Endometrium (tissue), 2 donors: ENCODE data around the gene EIPR1.

ENCODE experiments used
- FAIRE-seq: peaks from 2 replicates; lab custom pipeline; 2012; peaks lifted over from hg19 to GRCh38; lab: Jason Lieb, UNC
- donor health status: control.
- donor health status: control.

Gene EIPR1

GRCh38 chr2:3324036-3324386 is 53.6 kb downstream of the EIPR1 start:
- FAIRE-seq = no peak

DNA sequence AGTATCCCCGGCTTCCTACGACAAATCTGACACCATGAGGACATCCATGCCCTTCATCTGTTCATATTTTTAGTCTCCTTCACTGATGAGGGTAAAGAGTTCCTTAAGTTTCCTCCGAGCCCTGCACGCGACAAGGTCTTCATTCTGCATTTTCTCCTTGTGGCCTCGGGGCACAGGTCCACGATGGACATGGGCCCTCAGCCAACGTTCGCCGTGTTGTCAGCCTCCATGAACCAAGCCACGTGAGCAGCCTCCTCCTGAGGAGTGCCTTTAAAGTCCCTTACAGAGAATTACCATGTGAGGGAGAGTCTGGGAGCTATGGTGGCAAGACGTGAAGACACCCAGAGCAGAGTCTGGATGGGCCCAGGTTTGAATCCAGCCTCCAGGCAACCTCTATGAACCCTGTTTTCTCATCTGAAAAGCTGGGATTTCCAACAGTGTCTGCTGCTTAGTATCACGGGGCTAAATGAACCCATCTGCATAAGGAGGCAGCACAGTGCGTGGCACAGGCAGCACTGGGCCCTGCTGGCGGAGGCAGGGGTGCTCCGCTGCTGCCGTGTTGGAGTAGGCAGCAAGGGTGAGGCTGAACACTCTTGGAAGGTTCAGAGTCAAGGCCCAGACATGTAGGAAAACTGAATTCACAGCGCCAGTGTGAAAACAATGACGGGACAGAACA is 54.1 kb downstream of the EIPR1 start:
- FAIRE-seq = no peak

- FAIRE-seq = no peak
Measured at GRCh38 chr2:3322311-3322970, 55.2 kb downstream of the EIPR1 start.

DNA sequence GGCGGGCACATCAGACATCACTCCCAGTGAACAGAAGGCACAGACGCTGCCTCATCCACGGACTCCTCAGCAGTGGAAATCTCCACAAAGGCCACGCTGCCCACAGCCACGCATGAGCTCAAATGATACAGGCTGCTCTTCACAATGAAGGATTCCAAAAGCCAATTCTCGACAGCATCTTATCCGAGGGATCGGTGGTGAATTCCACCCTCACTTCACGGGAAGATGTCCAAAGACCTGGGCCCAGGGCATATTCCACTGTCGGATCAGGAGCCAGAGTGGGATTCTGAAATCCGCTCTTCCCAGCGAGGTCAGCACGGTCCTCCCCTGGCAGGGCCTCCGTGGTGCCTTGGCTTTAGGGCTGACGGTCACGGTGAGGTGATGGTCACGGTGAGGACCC is 55.8 kb downstream of the EIPR1 start:
- FAIRE-seq = no peak

DNA sequence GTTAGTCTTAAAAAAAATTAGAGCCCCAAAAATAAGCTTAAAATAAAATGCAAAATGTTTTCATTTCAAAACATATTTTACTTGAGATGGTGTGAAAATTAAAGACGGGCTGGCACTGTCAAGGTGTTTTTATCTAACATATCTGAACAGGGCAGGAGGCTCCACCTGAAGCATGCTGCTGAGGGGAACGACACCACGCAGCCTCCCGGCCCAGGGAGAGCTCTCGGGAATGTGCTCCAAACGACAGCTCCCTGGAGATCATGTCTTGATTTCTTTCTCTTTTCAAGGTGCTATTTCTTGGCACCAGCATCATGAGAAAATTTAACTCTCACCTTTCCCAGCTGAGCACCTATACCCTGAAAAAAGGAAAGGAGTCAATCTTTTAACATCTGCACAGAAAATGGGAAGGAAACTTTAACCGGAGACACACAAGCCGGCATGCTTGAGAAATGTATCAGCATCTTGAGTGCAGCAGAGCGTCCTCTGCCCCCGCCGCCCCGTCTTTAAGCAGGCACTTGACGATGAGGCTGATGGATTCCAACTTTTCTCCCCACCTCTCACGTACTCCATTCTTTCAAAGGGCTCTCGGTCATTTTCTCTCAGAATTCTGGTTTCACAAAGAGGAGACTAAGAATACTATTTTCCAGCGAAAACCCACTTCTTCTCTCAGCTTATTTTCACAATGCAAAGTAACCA is 56.6 kb downstream of the EIPR1 start:
- no peak for FAIRE-seq

GRCh38 chr2:3319745-3320566 is 57.7 kb downstream of the EIPR1 start:
- no peak for FAIRE-seq

GRCh38 chr2:3319134-3319533 is 58.5 kb downstream of the EIPR1 start:
- FAIRE-seq = no peak

- no peak for FAIRE-seq
Measured at GRCh38 chr2:3317871-3318590, 59.6 kb downstream of the EIPR1 start.

DNA sequence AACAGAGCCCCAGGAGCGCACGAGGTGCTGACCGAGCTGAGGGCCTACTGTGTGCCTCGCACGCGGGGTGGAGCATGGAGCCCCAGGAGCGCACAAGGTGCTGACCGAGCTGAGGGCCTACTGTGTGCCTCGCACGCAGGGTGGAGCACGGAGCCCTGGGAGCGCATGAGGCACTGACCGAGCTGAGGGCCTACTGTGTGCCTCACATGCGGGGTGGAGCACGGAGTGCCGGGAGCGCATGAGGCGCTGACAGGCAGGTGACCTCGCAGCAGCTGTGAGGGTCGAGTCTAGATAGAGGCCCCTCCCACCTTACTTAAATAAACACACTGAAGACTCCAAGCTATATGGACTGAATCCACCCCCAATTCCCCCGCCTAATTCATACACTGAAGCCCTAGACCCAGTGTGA is 60.3 kb downstream of the EIPR1 start:
- FAIRE-seq = no peak

DNA sequence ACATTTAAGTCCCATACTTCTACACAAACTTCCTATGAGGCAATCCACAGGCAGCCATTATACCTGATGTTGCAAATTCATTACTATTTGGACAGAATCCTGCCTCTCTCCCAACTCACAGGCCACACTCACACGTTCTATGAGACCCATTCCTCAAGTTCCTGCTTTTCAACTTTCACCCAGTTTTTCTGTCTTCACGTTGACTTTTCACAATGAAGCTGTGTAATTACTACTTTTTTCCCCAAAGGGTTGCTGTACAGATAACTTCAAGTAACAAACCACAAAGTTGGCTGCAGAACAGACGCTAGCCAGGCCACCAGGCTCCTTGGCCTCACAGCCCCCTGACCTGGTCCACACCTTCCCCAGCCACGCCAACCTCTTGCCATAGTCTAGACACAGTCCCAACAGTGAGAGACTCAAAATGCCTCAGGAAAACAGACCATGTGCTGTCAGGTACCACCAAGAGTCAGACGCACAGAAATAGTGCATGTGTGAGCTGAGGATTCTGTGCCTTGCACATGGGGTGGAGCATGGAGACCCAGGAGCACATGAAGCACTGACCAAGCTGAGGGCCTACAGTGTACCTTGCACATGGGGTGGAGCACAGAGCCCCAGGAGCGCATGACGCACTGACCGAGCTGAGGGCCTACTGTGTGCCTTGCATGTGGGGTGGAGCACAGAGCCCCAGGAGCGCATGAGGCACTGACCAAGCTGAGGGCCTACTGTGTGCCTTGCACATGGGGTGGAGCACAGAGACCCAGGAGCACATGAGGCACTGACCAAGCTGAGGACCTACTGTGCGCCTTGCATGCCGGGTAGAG is 61.0 kb downstream of the EIPR1 start:
- no peak for FAIRE-seq

- no peak for FAIRE-seq
Measured at GRCh38 chr2:3314626-3315025, 63.0 kb downstream of the EIPR1 start.

GRCh38 chr2:3313781-3314375 is 63.7 kb downstream of the EIPR1 start:
- no peak for FAIRE-seq

DNA sequence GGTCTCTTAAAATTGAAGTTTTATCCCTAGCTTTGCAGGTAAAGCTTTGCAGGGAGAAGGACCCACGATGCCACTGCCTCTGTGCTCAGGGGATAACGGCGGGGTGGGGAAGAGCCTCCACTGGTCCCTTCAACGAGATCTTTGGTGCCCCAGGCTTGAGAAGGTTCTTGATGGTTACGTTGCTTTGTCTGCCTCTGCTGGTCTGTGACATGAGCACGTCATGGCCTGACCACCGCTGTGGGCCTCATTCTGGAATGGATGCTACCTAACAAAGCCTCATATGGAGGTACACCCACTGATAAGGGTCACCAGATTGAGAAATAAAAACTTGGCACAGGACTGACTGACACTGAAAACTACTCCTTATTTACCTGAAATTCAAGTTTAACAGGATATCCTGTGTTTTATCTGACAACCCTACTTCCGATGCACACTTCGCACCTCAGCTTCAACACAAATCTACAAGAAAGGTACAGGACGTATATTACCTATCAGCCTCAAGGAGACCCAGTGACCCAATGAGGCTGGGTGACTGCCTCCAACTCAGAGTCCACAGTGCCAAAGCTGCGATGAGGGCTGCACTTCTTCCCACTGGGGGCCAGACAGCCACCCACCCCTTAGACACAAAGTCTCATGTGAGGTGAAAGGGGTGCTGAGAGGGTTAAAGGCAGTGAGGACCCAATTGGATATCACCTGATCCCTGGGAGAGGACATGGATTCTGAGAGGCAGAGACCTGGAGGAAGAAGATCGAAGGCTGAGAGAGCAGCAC is 64.9 kb downstream of the EIPR1 start:
- FAIRE-seq = no peak

DNA sequence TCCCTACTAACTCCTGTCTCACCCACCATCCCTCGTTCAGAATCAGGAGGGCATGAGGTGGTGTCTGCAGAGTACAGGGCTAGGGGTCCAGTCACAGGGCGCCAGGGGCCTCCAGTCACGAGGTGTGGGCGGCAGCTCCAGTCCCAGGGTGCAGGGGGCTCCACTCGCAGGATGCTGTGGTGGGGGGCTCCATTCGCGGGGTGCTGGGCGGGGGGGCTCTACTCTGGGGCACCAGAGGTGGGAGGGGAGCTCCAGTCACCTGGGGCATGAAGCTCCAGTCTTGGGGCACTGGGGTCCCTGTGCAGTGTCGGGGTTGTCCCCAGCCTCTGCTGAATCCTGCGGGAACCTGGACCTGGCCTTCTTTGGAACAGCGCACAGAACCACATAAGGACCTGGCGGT is 66.0 kb downstream of the EIPR1 start:
- no peak for FAIRE-seq

DNA sequence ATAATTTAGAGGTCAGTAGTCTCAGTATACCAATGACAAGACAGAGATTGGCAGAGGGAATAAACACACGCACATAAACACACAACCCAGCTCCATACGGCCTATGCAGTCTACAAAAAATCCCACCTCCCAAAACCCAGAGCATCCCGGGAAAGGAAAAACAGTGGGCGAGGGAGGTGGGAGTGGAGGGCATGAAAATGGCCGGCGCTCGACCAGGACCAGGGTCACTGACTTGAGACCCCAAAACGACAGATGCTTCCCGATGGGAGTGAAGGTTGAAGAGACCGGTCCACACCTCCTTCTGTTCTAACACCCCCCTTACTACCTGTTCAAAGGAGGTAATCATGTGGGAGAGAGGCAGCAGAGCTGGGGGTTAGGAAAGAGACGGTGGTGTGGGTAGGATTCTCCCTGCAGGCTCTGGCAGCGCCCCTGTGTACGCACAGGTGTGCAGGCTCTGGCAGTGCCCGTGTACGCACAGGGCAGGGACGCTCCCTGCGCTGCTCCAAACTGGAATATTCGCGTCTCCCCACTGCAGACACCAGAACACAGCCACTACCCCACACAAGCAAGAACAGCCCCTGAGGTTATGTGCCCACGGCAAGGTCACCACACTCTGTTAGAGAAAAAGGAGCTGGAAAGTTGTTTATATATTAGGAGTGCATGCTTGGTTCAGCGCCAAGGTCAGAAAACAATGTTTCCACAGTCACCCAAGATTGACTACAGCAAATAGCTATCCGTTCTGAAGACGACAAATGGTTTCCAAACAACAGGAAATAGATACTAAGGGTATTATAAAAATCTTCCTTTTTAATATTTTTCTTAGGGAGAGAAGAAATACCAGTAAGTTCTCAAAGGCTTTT is 67.9 kb downstream of the EIPR1 start:
- FAIRE-seq = no peak

DNA sequence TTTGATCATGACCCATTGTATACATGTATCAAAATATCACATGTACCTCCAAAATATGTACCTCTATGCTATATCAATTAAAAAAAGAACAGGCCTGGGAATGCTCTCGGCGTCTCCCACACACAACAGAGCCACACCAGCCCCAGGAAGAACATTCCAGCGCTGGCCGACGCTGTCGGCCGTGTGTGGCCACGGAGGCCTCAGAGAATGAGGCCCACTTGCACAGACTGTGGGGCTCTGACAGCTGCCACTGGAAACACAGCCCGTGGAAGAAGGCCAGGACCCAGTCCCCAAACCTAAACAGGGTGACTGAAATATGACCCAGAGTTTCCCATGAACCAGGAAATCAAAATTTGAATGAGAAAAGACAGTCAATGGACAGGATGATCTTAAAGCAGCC is 69.7 kb downstream of the EIPR1 start:
- no peak for FAIRE-seq

DNA sequence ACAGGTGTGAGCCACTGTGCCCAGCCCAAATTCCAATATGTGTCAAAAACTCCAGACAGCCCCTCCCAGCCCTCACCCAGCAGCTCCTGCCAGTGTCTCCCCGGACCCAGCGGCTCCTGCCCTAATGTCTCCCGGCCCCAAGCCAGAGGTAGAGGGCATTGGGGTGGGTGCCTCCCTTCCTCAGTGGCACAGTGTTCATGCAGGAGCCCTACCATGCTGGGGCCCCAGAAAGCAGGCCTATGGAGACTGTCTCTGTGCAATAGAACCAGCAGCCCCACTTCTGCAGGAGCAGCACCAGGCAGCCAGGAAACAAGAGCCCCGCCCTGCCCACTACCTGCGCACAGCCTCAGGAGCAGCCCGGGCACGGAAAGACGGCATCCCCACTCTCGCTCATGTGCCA is 70.4 kb downstream of the EIPR1 start:
- no peak for FAIRE-seq

DNA sequence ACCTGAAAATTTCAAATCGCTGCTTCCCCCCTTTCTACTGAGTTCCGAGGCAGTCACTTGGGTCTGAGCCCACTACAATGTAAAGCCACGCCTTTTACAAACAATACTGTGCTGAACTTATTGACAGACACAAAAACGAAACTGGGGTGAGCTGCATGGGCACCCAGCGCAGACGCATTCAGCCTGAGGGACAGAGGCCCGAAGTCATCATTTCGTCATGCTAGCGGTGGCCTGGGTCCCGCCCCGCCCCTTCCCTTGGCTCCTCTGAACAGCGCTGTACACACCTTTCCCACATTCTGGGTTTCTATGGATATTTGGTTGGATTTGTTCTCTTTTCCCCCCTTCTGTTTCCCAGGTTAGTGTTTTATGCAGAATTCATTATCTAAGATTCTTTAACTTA is 71.7 kb downstream of the EIPR1 start:
- no peak for FAIRE-seq

- no peak for FAIRE-seq
Measured at GRCh38 chr2:3305431-3305830, 72.2 kb downstream of the EIPR1 start.
